ENCODE measurements around the gene ZNF467.

Gene ZNF467

DNA sequence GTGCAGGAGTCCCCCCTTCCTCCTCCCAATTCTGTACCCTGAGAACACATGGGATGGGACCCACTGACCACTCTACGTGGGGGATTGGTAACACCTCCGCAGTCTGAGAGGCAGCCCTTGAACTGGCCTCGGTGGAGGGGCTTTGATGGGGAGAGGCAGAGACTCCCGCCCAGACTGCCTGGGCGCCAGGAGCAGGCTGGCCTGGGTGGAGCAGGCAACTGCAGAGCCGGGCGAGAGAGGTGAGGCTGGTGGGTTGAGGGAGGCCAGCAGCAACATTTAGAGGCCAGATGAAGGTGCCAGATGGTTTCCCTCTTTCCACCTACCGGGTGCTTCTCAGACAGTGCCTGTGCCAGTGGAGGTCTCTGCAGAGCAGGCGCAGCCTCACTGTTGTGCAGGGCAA, 30.7 kb upstream of the ZNF467 start:
- TF ChIP-seq, protein P1, sequence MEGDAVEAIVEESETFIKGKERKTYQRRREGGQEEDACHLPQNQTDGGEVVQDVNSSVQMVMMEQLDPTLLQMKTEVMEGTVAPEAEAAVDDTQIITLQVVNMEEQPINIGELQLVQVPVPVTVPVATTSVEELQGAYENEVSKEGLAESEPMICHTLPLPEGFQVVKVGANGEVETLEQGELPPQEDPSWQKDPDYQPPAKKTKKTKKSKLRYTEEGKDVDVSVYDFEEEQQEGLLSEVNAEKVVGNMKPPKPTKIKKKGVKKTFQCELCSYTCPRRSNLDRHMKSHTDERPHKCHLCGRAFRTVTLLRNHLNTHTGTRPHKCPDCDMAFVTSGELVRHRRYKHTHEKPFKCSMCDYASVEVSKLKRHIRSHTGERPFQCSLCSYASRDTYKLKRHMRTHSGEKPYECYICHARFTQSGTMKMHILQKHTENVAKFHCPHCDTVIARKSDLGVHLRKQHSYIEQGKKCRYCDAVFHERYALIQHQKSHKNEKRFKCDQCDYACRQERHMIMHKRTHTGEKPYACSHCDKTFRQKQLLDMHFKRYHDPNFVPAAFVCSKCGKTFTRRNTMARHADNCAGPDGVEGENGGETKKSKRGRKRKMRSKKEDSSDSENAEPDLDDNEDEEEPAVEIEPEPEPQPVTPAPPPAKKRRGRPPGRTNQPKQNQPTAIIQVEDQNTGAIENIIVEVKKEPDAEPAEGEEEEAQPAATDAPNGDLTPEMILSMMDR (IDR thresholded peaks at IDR 0.05): no peak
- Histone ChIP-seq H3K27ac (no peak overlapping the region), H3K4me3 (no peak overlapping the region)
- DNase-seq (ENCODE audit: low spot score): no peak

DNA sequence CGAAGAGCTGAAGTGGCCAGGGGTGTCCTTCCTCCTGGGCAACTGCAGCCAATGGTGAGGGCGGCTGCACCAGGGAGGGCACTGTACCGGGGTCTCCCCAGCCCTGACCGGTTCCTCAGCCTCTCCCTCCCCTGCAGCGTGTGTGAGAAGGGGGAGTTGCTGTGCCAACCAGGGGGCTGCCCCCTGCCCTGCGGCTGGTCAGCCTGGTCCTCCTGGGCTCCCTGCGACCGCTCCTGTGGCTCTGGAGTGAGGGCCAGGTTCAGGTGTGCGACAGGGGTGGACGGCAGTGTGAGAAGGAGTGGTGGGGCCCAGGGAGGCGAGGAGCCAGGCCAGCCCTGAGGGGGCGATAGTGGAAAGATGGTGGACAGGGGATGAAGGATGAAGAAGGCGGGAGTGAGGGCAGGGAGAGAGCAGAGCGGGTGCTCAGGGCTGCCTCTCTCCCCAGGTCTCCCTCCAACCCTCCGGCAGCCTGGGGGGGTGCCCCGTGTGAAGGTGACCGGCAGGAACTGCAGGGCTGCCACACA, 30.2 kb upstream of the ZNF467 start:
- Histone ChIP-seq H3K4me3 (no peak overlapping the region), H3K27ac (no peak overlapping the region)
- TF ChIP-seq, protein P1 (IDR thresholded peaks at IDR 0.05): no peak
- DNase-seq (ENCODE audit: low spot score): no peak

DNA sequence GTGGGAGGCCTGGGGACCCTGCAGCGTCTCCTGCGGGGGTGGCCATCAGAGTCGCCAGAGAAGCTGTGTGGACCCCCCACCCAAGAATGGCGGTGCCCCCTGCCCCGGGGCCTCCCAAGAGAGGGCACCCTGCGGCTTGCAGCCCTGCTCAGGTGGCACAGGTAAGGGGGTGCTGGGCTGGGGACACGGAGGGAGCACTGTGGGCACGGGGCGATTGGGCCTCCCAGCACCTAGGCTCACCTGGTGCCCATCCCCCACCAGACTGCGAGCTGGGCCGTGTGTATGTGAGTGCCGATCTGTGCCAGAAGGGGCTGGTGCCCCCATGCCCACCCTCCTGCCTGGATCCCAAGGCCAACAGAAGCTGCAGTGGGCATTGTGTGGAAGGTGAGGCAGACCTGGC, 29.6 kb upstream of the ZNF467 start:
- no peak overlapping the region for H3K27ac ChIP-seq
- no peak overlapping the region for H3K4me3 ChIP-seq
- TF ChIP-seq, protein P1 (IDR thresholded peaks at IDR 0.05): no peak
- no peak for DNase-seq (ENCODE audit: low spot score)

DNA sequence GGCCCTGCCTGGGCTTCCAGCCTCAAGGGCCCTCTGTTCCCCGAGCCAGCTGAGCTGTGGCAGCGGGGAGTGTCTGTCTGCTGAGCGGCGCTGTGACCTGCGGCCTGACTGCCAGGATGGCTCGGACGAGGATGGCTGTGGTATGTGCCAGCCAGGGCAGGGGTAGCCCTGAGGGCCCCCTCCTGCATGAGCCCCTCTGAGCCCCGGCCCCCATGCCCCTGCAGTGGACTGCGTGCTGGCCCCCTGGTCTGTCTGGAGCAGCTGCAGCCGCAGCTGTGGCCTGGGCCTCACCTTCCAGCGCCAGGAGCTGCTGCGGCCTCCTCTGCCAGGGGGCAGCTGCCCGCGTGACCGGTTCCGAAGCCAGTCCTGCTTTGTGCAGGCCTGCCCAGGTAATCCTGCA, 28.4 kb upstream of the ZNF467 start:
- no peak overlapping the region for H3K27ac ChIP-seq
- no peak overlapping the region for H3K4me3 ChIP-seq
- DNase-seq (ENCODE audit: low spot score): no peak
- TF ChIP-seq, protein P1 (IDR thresholded peaks at IDR 0.05): no peak

DNA sequence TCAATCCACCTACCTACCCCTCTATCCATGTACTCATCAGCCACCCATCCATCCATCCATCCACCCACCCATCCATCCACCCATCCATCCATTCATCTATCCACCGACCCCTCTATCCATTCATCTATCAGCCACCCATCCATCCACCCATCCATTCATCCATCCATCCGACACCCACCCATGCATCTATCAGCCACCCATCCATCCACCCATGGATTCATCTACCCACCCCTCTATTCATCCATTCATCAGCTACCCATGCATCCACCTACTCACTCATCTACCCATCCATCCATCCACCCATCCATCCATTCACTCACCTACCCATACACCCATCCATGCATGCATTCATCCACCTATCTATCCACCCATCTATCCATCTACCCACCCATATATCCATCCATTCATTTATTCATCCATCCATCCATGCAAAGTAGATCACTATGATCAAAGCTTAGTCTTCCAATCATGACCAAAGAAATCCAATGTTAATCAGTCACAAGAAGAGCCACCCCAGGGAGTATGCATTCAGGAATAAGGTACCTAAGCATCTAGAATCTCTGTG, 27.7 kb upstream of the ZNF467 start:
- Histone ChIP-seq H3K4me3 (no peak overlapping the region), H3K27ac (no peak overlapping the region)
- no peak for DNase-seq (ENCODE audit: low spot score)
- TF ChIP-seq, protein P1 (IDR thresholded peaks at IDR 0.05): no peak

DNA sequence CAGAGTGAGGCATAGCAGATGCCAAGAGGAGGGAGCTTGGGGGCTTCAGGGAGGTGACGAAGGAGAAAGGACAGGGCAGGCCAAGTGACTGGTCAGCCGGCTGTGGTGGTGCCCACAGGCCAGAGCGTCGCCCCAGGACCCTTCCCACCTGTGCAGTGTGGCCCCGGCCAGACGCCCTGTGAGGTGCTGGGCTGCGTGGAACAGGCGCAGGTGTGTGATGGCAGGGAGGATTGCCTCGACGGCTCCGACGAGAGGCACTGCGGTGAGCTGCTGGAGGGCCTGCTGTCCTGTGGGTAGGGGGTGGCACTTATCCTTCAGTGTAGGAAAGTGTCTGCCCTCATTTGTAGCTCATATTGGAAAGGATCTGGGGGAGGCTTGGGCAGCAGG, 26.8 kb upstream of the ZNF467 start:
- Histone ChIP-seq H3K4me3 (no peak overlapping the region), H3K27ac (no peak overlapping the region)
- TF ChIP-seq, protein P1 (IDR thresholded peaks at IDR 0.05): no peak
- DNase-seq (ENCODE audit: low spot score): no peak

DNA sequence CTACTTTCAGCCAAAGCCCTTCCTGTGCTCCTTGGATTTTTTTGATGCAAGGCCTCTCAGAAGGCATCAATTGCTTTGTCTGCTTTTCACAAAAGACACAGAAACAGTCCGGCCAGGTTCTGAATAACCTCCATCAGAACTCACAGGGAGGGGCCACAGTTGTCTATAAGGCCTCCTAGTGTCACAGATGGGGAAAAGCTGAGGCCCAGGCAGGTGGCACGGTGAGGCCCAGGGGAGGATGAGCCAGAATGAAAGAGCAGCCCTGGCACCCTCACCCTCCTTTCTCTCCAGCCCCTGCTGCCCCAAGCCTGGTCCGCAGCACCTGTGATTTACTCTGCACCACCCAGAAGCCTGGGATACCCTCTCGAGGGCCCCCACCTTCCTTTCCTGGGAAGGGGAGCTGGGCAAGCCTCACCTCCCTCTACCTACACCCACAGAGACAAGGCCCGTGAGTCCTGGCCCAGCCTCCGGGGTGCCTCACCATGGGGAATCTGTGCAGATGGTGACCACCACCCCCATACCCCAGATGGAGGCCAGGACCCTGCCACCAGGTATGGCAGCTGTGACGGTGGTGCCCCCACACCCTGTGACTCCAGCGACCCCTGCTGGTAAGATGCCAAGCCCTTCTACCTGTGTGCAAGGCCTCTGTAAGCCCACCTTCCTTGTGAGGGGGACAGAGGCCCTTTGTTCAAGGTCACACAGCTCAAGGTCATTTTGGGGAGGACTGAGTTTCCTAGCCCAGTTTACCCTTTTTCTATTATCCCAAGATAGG, 26.2 kb upstream of the ZNF467 start:
- TF ChIP-seq, protein P1 (IDR thresholded peaks at IDR 0.05): no peak
- no peak for DNase-seq (ENCODE audit: low spot score)
- Histone ChIP-seq H3K4me3 (no peak overlapping the region), H3K27ac (no peak overlapping the region)

Data from coronary artery (tissue), 2 donors.